Measurements from ENCODE around the gene NTNG2. TPM values are rescaled to one million over a fixed set of nuclear protein-coding genes. Genes with fewer than 3 reads are reported as not detected.

The NTNG2 gene
- total and polyA plus RNA-seq, 9 of the 15 experiments (the other 6 are each of a cell fraction or from before 2014, with no cell fraction given): 0.01 to 0.11 (median 0.09) TPM; not detected in 6

- Histone ChIP-seq H3K4me1 (replicated peaks in 1 of 2; ENCODE audit: control insufficient read depth in 2 of 2, insufficient read depth in 2 of 2, low read length in 2 of 2) (peaks cover 0 to 10% of the 10 kb centered on the region in 2 experiments; a peak in 2 of 5 replicates), H3K27me3 (ENCODE audit: control insufficient read depth in 2 of 2, insufficient read depth in 2 of 2, low read length in 2 of 2) (peaks cover 52 to 85% of the 10 kb centered on the region in 2 experiments), H2AFZ (ENCODE audit: low read depth, low read length) (no peak overlapping the region), H3K9me3 (replicated peaks; ENCODE audit: control insufficient read depth, insufficient read depth, low read depth, low read length) (no peaks in the 10 kb centered on the region), H3K79me2 (ENCODE audit: control insufficient read depth, insufficient read depth, low read length) (no peaks in the 10 kb centered on the region), H3K4me2 (ENCODE audit: insufficient read depth, low read length) (no peak overlapping the region), H3K9me1 (ENCODE audit: control insufficient read depth, insufficient read depth, low read length) (no peaks in the 10 kb centered on the region), H3K36me3 (ENCODE audit: control insufficient read depth, insufficient read depth, low read length) (no peaks in the 10 kb centered on the region), H3K4me3 (no peak overlapping the region), H4K20me1 (replicated peaks; ENCODE audit: control insufficient read depth, insufficient read depth, low read length) (no peaks in the 10 kb centered on the region; the same call in 1 of the 2 replicates), H3K27ac (ENCODE audit: extremely low read depth, low read depth, low read length) (no peak overlapping the region), H3K9ac (ENCODE audit: insufficient read depth in 1 of 2, low read depth in 2 of 2, low read length in 2 of 2) (no peak overlapping the region)
- DNase-seq (ENCODE audit: extremely low read depth in 1 of 4, low spot score in 3 of 4) (no peak), FAIRE-seq (no peak), ATAC-seq (no peak)
- ChIA-PET CTCF (ENCODE audit: low intra/inter-chr PET ratio) (no interaction called here), POLR2A (interaction anchor here (0.7 kb wide), 1 partner anchor 1259 kb away, joined by 3 read pairs; no protein-coding TSS in a partner anchor)
- TF ChIP-seq EZH2 (IDR thresholded peaks at IDR 0.05; ENCODE audit: borderline replicate concordance, low read depth, low read length) (peak; percentile 40; the same call in 1 of the 2 replicates), SMARCA5 (IDR thresholded peaks at IDR 0.05) (no peak), NKRF (IDR thresholded peaks at IDR 0.05; ENCODE audit: borderline replicate concordance) (no peak), ELF4 (CRISPR knock-in tag; IDR thresholded peaks at IDR 0.05) (no peak)
- BruUV-seq (replicated peaks): no TSS peak
- intact Hi-C loops (cut with micrococcal nuclease) (no loop called here), in situ Hi-C loops (cut with MboI) (no loop called here)
- 1% methylated on average over 13 of the region's 14 CpGs for WGBS (ENCODE audit: insufficient coverage, low coverage, missing lambda C conversion rate)
Measured at GRCh38 chr9:132187121-132187620, 25.3 kb downstream of the NTNG2 start.
